Stomach (tissue), 9 donors: ENCODE data around the gene CNGA1. TPM values are rescaled to one million over a fixed set of nuclear protein-coding genes. Genes with fewer than 3 reads are reported as not detected.
A peak's percentile ranks its signal among the peaks of the same experiment; 100 is the strongest.

ENCODE experiments used
- DNase-seq, 2 donors: peaks; one replicate each; pipeline versions ENCODE4 v3.0.0 to v3.0.0-alpha.2; 2013 to 2019
- H3K27ac ChIP-seq, 5 donors: fragments of 200-600 bp in 4 of 5; sonication (generic) in 4 of 5; one replicate each; pipeline ENCODE4 v1.5.1; 2013 to 2019; ENCODE audit warnings: mild to moderate bottlenecking in 1 of 5, moderate library complexity in 1 of 5
- H3K27me3 ChIP-seq, 3 donors: fragments of 200-600 bp; sonication (generic); one replicate each; pipeline ENCODE4 v1.5.1; 2017 to 2019; ENCODE audit warnings: mixed run types in 1 of 3
- H3K36me3 ChIP-seq, 4 donors: fragments of 200-600 bp; sonication (generic); 1 replicate in 3 of 4; 2 replicates in 1 of 4; pipeline ENCODE4 v1.5.1; 2016 to 2019
- H3K4me1 ChIP-seq, 4 donors: fragments of 200-600 bp; sonication (generic); one replicate each; pipeline ENCODE4 v1.5.1; 2016 to 2019
- H3K4me3 ChIP-seq, 4 donors: fragments of 200-600 bp; sonication (generic) in 3 of 4; one replicate each; pipeline ENCODE4 v1.5.1; 2016 to 2019; ENCODE audit warnings: mild to moderate bottlenecking in 1 of 4
- H3K9me3 ChIP-seq, 4 donors: fragments of 200-600 bp; sonication (generic); one replicate each; pipeline ENCODE4 v1.5.1; 2016 to 2019
- EP300 ChIP-seq: sonication (generic); formaldehyde crosslinking; IDR thresholded peaks from one replicate; pipeline ENCODE4 v1.6.1; 2017; ENCODE audit warnings: antibody characterized with exemption
- POLR2A ChIP-seq, 4 donors: fragments of 450-650 bp; IDR thresholded peaks; one replicate each; pipeline ENCODE4 v1.6.1; 2016; ENCODE audit warnings: antibody characterized with exemption in 4 of 4, control low read depth in 2 of 4, mild to moderate bottlenecking in 1 of 4, moderate library complexity in 1 of 4
- POLR2AphosphoS5 ChIP-seq, 3 donors: sonication (generic); formaldehyde crosslinking; IDR thresholded peaks; one replicate each; pipeline ENCODE4 v1.6.1; 2016; ENCODE audit warnings: antibody characterized with exemption in 3 of 3
- WGBS, 5 donors: extraction: QIAGEN DNeasy Blood & Tissue Kit in 3 of 5; methylation state at CpG; one replicate each; pipeline versions ENCODE4 v1.1.5 to v1.1.7; 2013 to 2018; 5-methylcytosine and 5-hydroxymethylcytosine counted together
- intact Hi-C: fragments of 100-400 bp; cut with DNase I; formaldehyde crosslinking; loops from one replicate; pipeline ENCODE4 v1.15.1; 2023; ENCODE audit warnings: low total_unique reads
- polyA plus RNA-seq, 3 donors: library from polyadenylated mRNA; stranded (reverse); fragments of 200-250 nt; gene quantifications; one replicate each; pipeline ENCODE4 v1.2.3, GENCODE V29; 2013
- total RNA-seq, 5 donors: library from RNA; depleted of rRNA; stranded (reverse); fragments of >200 nt; gene quantifications; one replicate each; pipeline versions ENCODE4 v1.1.0 to v1.2.3, GENCODE V29; 2014 to 2016
- TF ChIP-seq, protein P1 (sequence below), 7 experiments: fragments of 450-650 bp in 4 of 7; fragments of 200-600 bp in 3 of 7; sonication (generic) in 3 of 7; IDR thresholded peaks; one replicate each; pipeline ENCODE4 v1.5.1; 2016 to 2019; ENCODE audit warnings: antibody characterized with exemption in 7 of 7, control low read depth in 2 of 7, mild to moderate bottlenecking in 1 of 7
- donor health status: healthy with polysubstance abuse.
- donor health status: Bipolar disorder and iron deficiency.
- donor health status: healthy.

The CNGA1 gene
- total and polyA plus RNA-seq, 8 donors: 0.56 to 23.8 (median 3.6) TPM; not detected in 2

DNA sequence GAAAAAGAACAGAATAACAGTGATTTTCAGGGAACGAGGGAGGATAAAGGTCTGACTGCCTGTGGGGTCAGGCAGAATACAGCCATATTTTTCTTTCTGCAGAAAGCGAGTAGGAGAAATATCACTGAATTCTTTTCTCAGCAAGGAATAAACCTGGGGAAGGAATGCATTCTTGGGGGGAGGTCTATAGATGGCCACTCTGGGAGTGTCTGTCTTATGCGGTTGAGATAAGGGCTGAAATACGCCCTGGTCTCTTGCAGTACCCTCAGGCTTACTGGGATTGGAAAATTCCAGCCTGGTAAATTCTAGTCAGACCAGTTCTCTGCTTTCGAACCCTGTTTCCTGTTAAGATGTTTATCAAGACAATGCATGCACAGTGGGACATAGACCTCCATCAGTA lies 26.3 kb downstream of the CNGA1 start:
- no peak overlapping the region for H3K27ac ChIP-seq
- H3K4me1 ChIP-seq: no peaks in the 10 kb centered on the region
- no peaks in the 10 kb centered on the region for H3K36me3 ChIP-seq
- peaks cover 3 to 28% (median 24%) of the 10 kb centered on the region in 4 donors for H3K9me3 ChIP-seq
- H3K27me3 ChIP-seq: no peaks in the 10 kb centered on the region
- 90 to 96% (median 92%) methylated on average over 5 of the region's 5 CpGs for WGBS, 5 donors
- intact Hi-C loops: no loop called here
- DNase-seq: no peak
- TF ChIP-seq, protein P1, sequence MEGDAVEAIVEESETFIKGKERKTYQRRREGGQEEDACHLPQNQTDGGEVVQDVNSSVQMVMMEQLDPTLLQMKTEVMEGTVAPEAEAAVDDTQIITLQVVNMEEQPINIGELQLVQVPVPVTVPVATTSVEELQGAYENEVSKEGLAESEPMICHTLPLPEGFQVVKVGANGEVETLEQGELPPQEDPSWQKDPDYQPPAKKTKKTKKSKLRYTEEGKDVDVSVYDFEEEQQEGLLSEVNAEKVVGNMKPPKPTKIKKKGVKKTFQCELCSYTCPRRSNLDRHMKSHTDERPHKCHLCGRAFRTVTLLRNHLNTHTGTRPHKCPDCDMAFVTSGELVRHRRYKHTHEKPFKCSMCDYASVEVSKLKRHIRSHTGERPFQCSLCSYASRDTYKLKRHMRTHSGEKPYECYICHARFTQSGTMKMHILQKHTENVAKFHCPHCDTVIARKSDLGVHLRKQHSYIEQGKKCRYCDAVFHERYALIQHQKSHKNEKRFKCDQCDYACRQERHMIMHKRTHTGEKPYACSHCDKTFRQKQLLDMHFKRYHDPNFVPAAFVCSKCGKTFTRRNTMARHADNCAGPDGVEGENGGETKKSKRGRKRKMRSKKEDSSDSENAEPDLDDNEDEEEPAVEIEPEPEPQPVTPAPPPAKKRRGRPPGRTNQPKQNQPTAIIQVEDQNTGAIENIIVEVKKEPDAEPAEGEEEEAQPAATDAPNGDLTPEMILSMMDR (IDR thresholded peaks at IDR 0.05): no peak
- TF ChIP-seq POLR2A (IDR thresholded peaks at IDR 0.05): no peak
- no peak for TF ChIP-seq POLR2AphosphoS5 (IDR thresholded peaks at IDR 0.05)
- TF ChIP-seq EP300: no peak
- no peak overlapping the region for H3K4me3 ChIP-seq

DNA sequence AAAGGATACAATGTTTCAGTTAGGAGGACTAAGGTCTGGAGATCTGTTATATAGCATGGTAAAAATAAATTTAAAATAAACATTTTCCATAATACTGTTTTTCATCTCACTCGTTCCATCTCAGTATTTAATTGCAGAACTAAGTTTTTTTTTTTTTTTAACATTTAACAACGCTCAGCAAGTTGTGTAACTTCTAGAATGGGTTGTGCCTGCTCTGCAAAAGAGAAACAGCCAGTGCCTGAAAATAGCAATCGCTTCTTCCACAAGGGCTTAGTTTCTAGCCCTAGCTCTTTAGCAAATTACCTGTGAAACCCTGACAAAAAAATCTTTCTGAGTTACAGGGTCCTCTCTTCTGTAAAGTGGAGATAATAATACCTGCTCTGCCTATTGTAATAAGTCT lies 41.9 kb downstream of the CNGA1 start:
- WGBS, 5 donors: 74 to 83% (median 82%) methylated on average over 3 of the region's 3 CpGs
- TF ChIP-seq POLR2A (IDR thresholded peaks at IDR 0.05) (no peak), POLR2AphosphoS5 (IDR thresholded peaks at IDR 0.05) (no peak), EP300 (no peak)
- TF ChIP-seq, protein P1 (IDR thresholded peaks at IDR 0.05): no peak
- Histone ChIP-seq H3K27me3 (no peaks in the 10 kb centered on the region), H3K9me3 (no peaks in the 10 kb centered on the region), H3K27ac (no peak overlapping the region), H3K4me3 (no peak overlapping the region), H3K36me3 (no peaks in the 10 kb centered on the region), H3K4me1 (no peaks in the 10 kb centered on the region)
- no peak for DNase-seq
- intact Hi-C loops: no loop called here

DNA sequence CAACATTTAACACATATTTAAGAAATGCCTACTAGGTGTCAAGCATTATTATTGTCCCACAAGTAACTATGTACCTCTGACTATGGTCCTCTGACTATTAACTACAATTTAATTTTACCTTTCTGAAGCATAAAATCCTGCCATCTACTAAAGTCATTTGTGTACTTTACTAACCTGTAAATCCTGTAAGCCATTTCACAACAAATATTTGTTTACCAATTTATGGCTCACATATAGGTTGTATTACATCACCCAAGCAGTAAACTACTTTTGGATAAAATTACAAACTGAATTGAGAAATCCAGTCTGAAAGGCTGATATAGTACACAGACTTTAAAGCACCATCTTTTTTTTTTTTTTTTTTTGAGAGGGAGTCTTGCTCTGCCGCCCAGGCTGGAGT lies 43.8 kb downstream of the CNGA1 start:
- intact Hi-C loops: no loop called here
- 87 to 100% (median 96%) methylated on average over 1 of the region's 1 CpG for WGBS, 5 donors

DNA sequence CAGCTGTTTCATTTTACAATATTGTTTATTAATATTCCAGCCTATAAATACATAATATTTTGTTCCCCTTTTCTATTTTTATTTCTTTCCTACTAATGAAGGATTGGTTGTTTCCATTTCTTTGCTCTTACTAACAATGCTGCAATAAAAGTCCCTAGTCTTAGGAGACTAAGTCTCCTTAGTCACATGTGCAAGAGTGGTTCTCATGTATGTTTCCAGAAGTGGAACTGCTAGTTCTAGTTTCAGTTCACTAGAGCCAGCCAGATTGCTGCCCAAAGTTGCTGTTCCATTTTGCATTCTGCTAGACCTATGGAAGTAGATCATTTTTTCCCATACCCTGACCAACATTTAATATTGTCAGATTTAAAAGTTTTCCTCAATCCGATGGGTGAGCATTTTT lies 44.3 kb downstream of the CNGA1 start:
- intact Hi-C loops: no loop called here
- Histone ChIP-seq H3K4me1 (no peaks in the 10 kb centered on the region), H3K27me3 (no peaks in the 10 kb centered on the region), H3K9me3 (no peaks in the 10 kb centered on the region), H3K27ac (no peak overlapping the region), H3K4me3 (no peak overlapping the region), H3K36me3 (no peaks in the 10 kb centered on the region)
- peak in 1 of 2 donors; percentile 7 for DNase-seq
- TF ChIP-seq, protein P1 (IDR thresholded peaks at IDR 0.05): no peak
- TF ChIP-seq POLR2A (IDR thresholded peaks at IDR 0.05) (no peak), POLR2AphosphoS5 (IDR thresholded peaks at IDR 0.05) (no peak), EP300 (no peak)
- WGBS, 5 donors: 84 to 99% (median 95%) methylated on average over 1 of the region's 1 CpG

More for the DNA sequence above, 43.8 kb downstream of the CNGA1 start:
- DNase-seq: no peak
- Histone ChIP-seq H3K4me3 (no peak overlapping the region), H3K27me3 (no peaks in the 10 kb centered on the region), H3K9me3 (no peaks in the 10 kb centered on the region), H3K27ac (no peak overlapping the region), H3K36me3 (no peaks in the 10 kb centered on the region), H3K4me1 (no peaks in the 10 kb centered on the region)
- TF ChIP-seq, protein P1 (IDR thresholded peaks at IDR 0.05): no peak

DNA sequence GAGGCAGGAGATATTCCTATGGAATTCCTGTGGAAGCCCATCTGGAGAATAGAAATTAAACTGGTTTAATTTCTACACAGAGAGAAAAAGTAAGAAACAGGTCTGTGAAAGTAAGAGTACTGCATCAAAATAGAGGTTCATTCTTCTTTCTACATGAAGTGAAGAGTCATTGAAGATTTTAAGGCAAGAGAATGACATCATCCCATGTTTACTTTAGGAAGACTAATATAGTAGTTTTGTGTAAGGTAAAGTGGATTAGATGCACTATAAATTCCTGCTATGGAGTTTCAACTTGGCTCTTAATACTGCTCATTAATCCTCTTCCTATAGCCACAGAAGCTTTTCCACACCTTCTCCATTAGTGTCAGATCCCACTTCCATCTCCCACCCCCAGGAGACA lies 47.6 kb downstream of the CNGA1 start:
- Histone ChIP-seq H3K27ac (no peak overlapping the region), H3K36me3 (no peaks in the 10 kb centered on the region), H3K4me1 (no peaks in the 10 kb centered on the region), H3K9me3 (no peaks in the 10 kb centered on the region), H3K27me3 (no peaks in the 10 kb centered on the region), H3K4me3 (no peak overlapping the region)
- DNase-seq: no peak
- TF ChIP-seq, protein P1 (IDR thresholded peaks at IDR 0.05): no peak
- no peak for TF ChIP-seq POLR2AphosphoS5 (IDR thresholded peaks at IDR 0.05)
- TF ChIP-seq EP300: no peak
- no peak for TF ChIP-seq POLR2A (IDR thresholded peaks at IDR 0.05)
- intact Hi-C loops: no loop called here
